Measurements from ENCODE around the gene NFKBIA. TPM values are rescaled to one million over a fixed set of nuclear protein-coding genes. Genes with fewer than 3 reads are reported as not detected.
A peak's percentile ranks its signal among the peaks of the same experiment; 100 is the strongest.
"Not testable (repeated sequence)": the region's sequence is repeated elsewhere in the genome, so short reads cannot be mapped to it uniquely, and the experiment has no call there.

Gene NFKBIA
- total RNA-seq, 2 donors from 2014 or later, result 391 to 596 TPM

GRCh38 chr14:35366521-35366976 is 38.0 kb downstream of the NFKBIA start:
- no peaks in the 10 kb centered on the region for H3K27me3 Mint-ChIP-seq (ENCODE audit: low read depth)
- peaks cover 68% of the 10 kb centered on the region for H3K4me1 Mint-ChIP-seq (ENCODE audit: low read depth)

GRCh38 chr14:35366056-35366451 is 38.5 kb downstream of the NFKBIA start:
- ATAC-seq (replicated peaks in 1 of 2) (peak; percentile 74 to 80), DNase-seq (peak; percentile 78 to 81)
- H3K27ac Mint-ChIP-seq, result peak overlapping the region; percentile 100
- H3K36me3 Mint-ChIP-seq (ENCODE audit: insufficient read depth in 2 of 2), result peaks cover 3 to 4% of the 10 kb centered on the region in 2 donors
- peaks cover 1 to 4% of the 10 kb centered on the region in 2 donors for H3K9me3 Mint-ChIP-seq
- no peaks in the 10 kb centered on the region for H3K27me3 Mint-ChIP-seq (ENCODE audit: low read depth)
- peak overlapping the region; percentile 87 to 95 for H3K4me3 Mint-ChIP-seq
- peaks cover 71% of the 10 kb centered on the region for H3K4me1 Mint-ChIP-seq (ENCODE audit: low read depth)

More at GRCh38 chr14:35366521-35366976, 38.0 kb downstream of the NFKBIA start:
- Mint-ChIP-seq H3K27ac (peak overlapping the region; percentile 100), H3K36me3 (ENCODE audit: insufficient read depth in 2 of 2) (peaks cover 6% of the 10 kb centered on the region in 2 donors), H3K4me3 (peak overlapping the region; percentile 87 to 95), H3K9me3 (peaks cover 4 to 6% of the 10 kb centered on the region in 2 donors)
- ATAC-seq (replicated peaks in 1 of 2) (no peak), DNase-seq (no peak)

GRCh38 chr14:35365130-35366055 is 39.2 kb downstream of the NFKBIA start:
- peak overlapping the region; percentile 87 to 95 for H3K4me3 Mint-ChIP-seq
- ATAC-seq (replicated peaks in 1 of 2) (peak; percentile 95), DNase-seq (peak; percentile 87 to 92)
- H3K27ac Mint-ChIP-seq, result peak overlapping the region; percentile 100
- no peaks in the 10 kb centered on the region for H3K27me3 Mint-ChIP-seq (ENCODE audit: low read depth)
- peaks cover 78% of the 10 kb centered on the region for H3K4me1 Mint-ChIP-seq (ENCODE audit: low read depth)
- no peaks in the 10 kb centered on the region for H3K36me3 Mint-ChIP-seq (ENCODE audit: insufficient read depth in 2 of 2)
- H3K9me3 Mint-ChIP-seq, result no peaks in the 10 kb centered on the region

- Mint-ChIP-seq H3K4me1 (ENCODE audit: low read depth) (peaks cover 78% of the 10 kb centered on the region), H3K4me3 (no peak overlapping the region), H3K9me3 (no peaks in the 10 kb centered on the region), H3K36me3 (ENCODE audit: insufficient read depth in 2 of 2) (no peaks in the 10 kb centered on the region), H3K27me3 (ENCODE audit: low read depth) (no peaks in the 10 kb centered on the region), H3K27ac (no peak overlapping the region)
- ATAC-seq (replicated peaks in 1 of 2), result no peak
- DNase-seq, result no peak
These were observed 41.6 kb downstream of the NFKBIA start for GRCh38 chr14:35362911-35363374.

- Mint-ChIP-seq H3K27me3 (ENCODE audit: low read depth) (no peaks in the 10 kb centered on the region), H3K4me3 (peak overlapping the region in 1 of 2 donors; percentile 6), H3K27ac (no peak overlapping the region), H3K9me3 (no peaks in the 10 kb centered on the region), H3K4me1 (ENCODE audit: low read depth) (peaks cover 73% of the 10 kb centered on the region), H3K36me3 (ENCODE audit: insufficient read depth in 2 of 2) (no peaks in the 10 kb centered on the region)
- ATAC-seq (replicated peaks in 1 of 2), result no peak
- no peak for DNase-seq
These were observed 42.1 kb downstream of the NFKBIA start for GRCh38 chr14:35362450-35362849.

- Mint-ChIP-seq H3K36me3 (ENCODE audit: insufficient read depth in 2 of 2) (no peaks in the 10 kb centered on the region), H3K4me1 (ENCODE audit: low read depth) (peaks cover 71% of the 10 kb centered on the region), H3K27me3 (ENCODE audit: low read depth) (no peaks in the 10 kb centered on the region), H3K9me3 (no peaks in the 10 kb centered on the region), H3K4me3 (peak overlapping the region in 1 of 2 donors; percentile 27), H3K27ac (no peak overlapping the region)
- DNase-seq (no peak), ATAC-seq (replicated peaks in 1 of 2) (no peak)
These were observed 43.4 kb downstream of the NFKBIA start for GRCh38 chr14:35361141-35361480.

- not testable (repeated sequence) for H3K9me3 Mint-ChIP-seq; H3K4me3 Mint-ChIP-seq; H3K27me3 Mint-ChIP-seq (ENCODE audit: low read depth); ATAC-seq (replicated peaks in 1 of 2); DNase-seq; H3K36me3 Mint-ChIP-seq (ENCODE audit: insufficient read depth in 2 of 2); H3K27ac Mint-ChIP-seq
- peaks cover 69% of the 10 kb centered on the region for H3K4me1 Mint-ChIP-seq (ENCODE audit: low read depth)
These were observed 44.9 kb downstream of the NFKBIA start for GRCh38 chr14:35359655-35360054.

- H3K4me3 Mint-ChIP-seq, result peak overlapping the region; percentile 70 to 73
- ATAC-seq (replicated peaks in 1 of 2), result peak; percentile 85 to 91
- H3K27ac Mint-ChIP-seq, result peak overlapping the region; percentile 85
- peaks cover 63% of the 10 kb centered on the region for H3K4me1 Mint-ChIP-seq (ENCODE audit: low read depth)
- no peaks in the 10 kb centered on the region for H3K9me3 Mint-ChIP-seq
- no peaks in the 10 kb centered on the region for H3K36me3 Mint-ChIP-seq (ENCODE audit: insufficient read depth in 2 of 2)
- DNase-seq, result peak; percentile 64 to 71
- no peaks in the 10 kb centered on the region for H3K27me3 Mint-ChIP-seq (ENCODE audit: low read depth)
These were observed 48.3 kb downstream of the NFKBIA start for GRCh38 chr14:35355981-35356841.

- not testable (repeated sequence) for H3K27me3 Mint-ChIP-seq (ENCODE audit: low read depth); H3K9me3 Mint-ChIP-seq; H3K27ac Mint-ChIP-seq; H3K4me3 Mint-ChIP-seq; DNase-seq; H3K36me3 Mint-ChIP-seq (ENCODE audit: insufficient read depth in 2 of 2); ATAC-seq (replicated peaks in 1 of 2)
- peaks cover 53% of the 10 kb centered on the region for H3K4me1 Mint-ChIP-seq (ENCODE audit: low read depth)
These were observed 49.3 kb downstream of the NFKBIA start for GRCh38 chr14:35355235-35355634.

- Mint-ChIP-seq H3K36me3 (ENCODE audit: insufficient read depth in 2 of 2) (no peaks in the 10 kb centered on the region), H3K27ac (no peak overlapping the region), H3K4me1 (ENCODE audit: low read depth) (peaks cover 50% of the 10 kb centered on the region), H3K9me3 (no peaks in the 10 kb centered on the region), H3K4me3 (no peak overlapping the region), H3K27me3 (ENCODE audit: low read depth) (no peaks in the 10 kb centered on the region)
- no peak for DNase-seq
- no peak for ATAC-seq (replicated peaks in 1 of 2)
These were observed 51.0 kb downstream of the NFKBIA start for GRCh38 chr14:35353409-35354172.

- peaks cover 5% of the 10 kb centered on the region for H3K27me3 Mint-ChIP-seq (ENCODE audit: low read depth)
- H3K4me1 Mint-ChIP-seq (ENCODE audit: low read depth), result peaks cover 61% of the 10 kb centered on the region
- DNase-seq, result no peak
- H3K36me3 Mint-ChIP-seq (ENCODE audit: insufficient read depth in 2 of 2), result no peaks in the 10 kb centered on the region
- no peak for ATAC-seq (replicated peaks in 1 of 2)
- H3K27ac Mint-ChIP-seq, result no peak overlapping the region
- no peaks in the 10 kb centered on the region for H3K9me3 Mint-ChIP-seq
- H3K4me3 Mint-ChIP-seq, result no peak overlapping the region
These were observed 52.0 kb downstream of the NFKBIA start for GRCh38 chr14:35352274-35353233.

Data from activated T-cell treated with anti-CD3 and anti-CD28 coated beads, Interleukin-2, amount 50 U/mL, for 72 hours (primary cell).